K562 (cell line): ENCODE measurements around the gene DNASE1L1. TPM values are rescaled to one million over a fixed set of nuclear protein-coding genes. Genes with fewer than 3 reads are reported as not detected.

ENCODE experiments used
- ATAC-seq: fragments of 200-7000 bp; cut with Tn5 transposase; 3 replicates; pipeline ENCODE4 v1.9.1; 2020; ENCODE audit warnings: moderate library complexity
- BruUV-seq: library from RNA; stranded (reverse); fragments of 400-500 nt; replicated peaks from 2 replicates; lab custom pipeline; 2021; lab: Mats Ljungman, UMichigan
- CTCF ChIA-PET: fragments of 300-600 bp; formaldehyde crosslinking; extraction: SDS; loops from one replicate; lab custom pipeline; 2021; ENCODE audit warnings: low intra/inter-chr PET ratio; lab: Yijun Ruan, JAX
- POLR2A ChIA-PET: fragments of 300-600, 350-650 bp; sonication (Branson Sonifier 250); formaldehyde crosslinking; extraction: SDS; loops from one replicate; lab custom pipeline; 2021; ENCODE audit warnings: antibody characterized with exemption, inconsistent platforms; lab: Yijun Ruan, JAX
- DNase-seq, 4 experiments: peaks; one replicate each; pipeline versions ENCODE4 v3.0.0 to v3.0.0-alpha.2; 2011 to 2018; ENCODE audit warnings: low spot score in 3 of 4, mixed read lengths in 3 of 4; ENCODE audit errors: extremely low read depth in 1 of 4
- FAIRE-seq: peaks from 2 replicates; lab custom pipeline; 2011; peaks lifted over from hg19 to GRCh38; lab: Jason Lieb, UNC
- H2AFZ ChIP-seq: 2 replicates; pipeline ENCODE4 v1.6.0; 2011; ENCODE audit warnings: low read depth, low read length, control low read depth, inconsistent platforms
- H3K27ac ChIP-seq: fragments of 200-600 bp; 3 replicates; pipeline ENCODE4 v1.8.0; 2011; ENCODE audit warnings: low read depth, mild to moderate bottlenecking, control low read depth, inconsistent platforms, low read length, moderate library complexity, mixed read lengths; ENCODE audit errors: extremely low read depth
- H3K27me3 ChIP-seq, 2 experiments: fragments of 300-600 bp in 1 of 2; 2 replicates in 1 of 2; 3 replicates in 1 of 2; pipeline versions ENCODE4 v1.6.0 to v1.8.0; 2011; ENCODE audit warnings: inconsistent platforms in 2 of 2, low read length in 2 of 2, mild to moderate bottlenecking in 1 of 2, mixed read lengths in 1 of 2, moderate library complexity in 1 of 2; ENCODE audit not compliant: control insufficient read depth in 2 of 2, insufficient read depth in 2 of 2
- H3K36me3 ChIP-seq: fragments of 300-600 bp; 3 replicates; pipeline ENCODE4 v1.8.0; 2011; ENCODE audit warnings: mild to moderate bottlenecking, low read length, inconsistent platforms; ENCODE audit not compliant: control insufficient read depth, insufficient read depth
- H3K4me1 ChIP-seq, 2 experiments: fragments of 200-600 bp in 1 of 2; replicated peaks in 1 of 2; 2 replicates in 1 of 2; 3 replicates in 1 of 2; pipeline versions ENCODE4 v1.5.1 to v1.8.0; 2011; ENCODE audit warnings: inconsistent platforms in 2 of 2, low read length in 2 of 2, mild to moderate bottlenecking in 1 of 2, mixed read lengths in 1 of 2, moderate library complexity in 1 of 2; ENCODE audit not compliant: control insufficient read depth in 2 of 2, insufficient read depth in 2 of 2
- H3K4me2 ChIP-seq: 2 replicates; pipeline ENCODE4 v1.6.1; 2011; ENCODE audit warnings: low read length, control low read depth, inconsistent platforms, mixed read lengths; ENCODE audit not compliant: insufficient read depth
- H3K4me3 ChIP-seq: fragments of 200-600 bp; sonication (generic), shearing (Covaris generic); 2 replicates; pipeline ENCODE4 v1.5.1; 2016; ENCODE audit warnings: control low read depth, inconsistent platforms
- H3K79me2 ChIP-seq: fragments of 200-600 bp; 3 replicates; pipeline ENCODE4 v1.8.0; 2011; ENCODE audit warnings: low read length, inconsistent platforms; ENCODE audit not compliant: control insufficient read depth, insufficient read depth
- H3K9ac ChIP-seq, 2 experiments: 2 replicates each; pipeline versions ENCODE4 v1.6.0 to v1.6.1; 2011; ENCODE audit warnings: low read depth in 2 of 2, low read length in 2 of 2, control low read depth in 1 of 2, inconsistent platforms in 1 of 2, mild to moderate bottlenecking in 1 of 2, mixed read lengths in 1 of 2; ENCODE audit not compliant: insufficient read depth in 1 of 2
- H3K9me1 ChIP-seq: one replicate; pipeline ENCODE4 v1.6.0; 2011; ENCODE audit warnings: inconsistent platforms, mild to moderate bottlenecking, low read length, moderate library complexity; ENCODE audit not compliant: control insufficient read depth, insufficient read depth
- H3K9me3 ChIP-seq: replicated peaks from 2 replicates; pipeline ENCODE4 v1.5.1; 2011; ENCODE audit warnings: low read depth, low read length, inconsistent platforms; ENCODE audit not compliant: control insufficient read depth, insufficient read depth
- H4K20me1 ChIP-seq: replicated peaks from 2 replicates; pipeline ENCODE4 v1.6.1; 2011; ENCODE audit warnings: low read length, inconsistent platforms, mixed read lengths; ENCODE audit not compliant: control insufficient read depth, insufficient read depth
- BRCA1 ChIP-seq, 2 experiments: fragments of 450-650 bp in 1 of 2; sonication (generic) in 1 of 2; formaldehyde crosslinking in 1 of 2; IDR thresholded peaks; 2 replicates each; pipeline versions ENCODE4 v1.5.0 to v1.6.1; 2017 to 2020; ENCODE audit warnings: mild to moderate bottlenecking in 1 of 2, missing genetic modification reagents in 1 of 2
- FUS ChIP-seq: fragments of 200-400 bp; formaldehyde crosslinking; optimal IDR thresholded peaks from 2 replicates; pipeline ENCODE3; 2017; ENCODE audit warnings: low read depth, low read length
- NFIC ChIP-seq: fragments of 450-650 bp; IDR thresholded peaks from 2 replicates; pipeline ENCODE4 v1.6.1; 2017; ENCODE audit warnings: mild to moderate bottlenecking, inconsistent platforms
- POLR2G ChIP-seq: fragments of 200-400 bp; formaldehyde crosslinking; IDR thresholded peaks from 2 replicates; pipeline ENCODE4 v1.6.1; 2017; ENCODE audit warnings: low read depth, mild to moderate bottlenecking, antibody characterized with exemption, low read length, moderate library complexity
- RBFOX2 ChIP-seq: fragments of 200-400 bp; formaldehyde crosslinking; IDR thresholded peaks from 2 replicates; pipeline ENCODE4 v1.6.1; 2017; ENCODE audit warnings: low read depth, mild to moderate bottlenecking, low read length, moderate library complexity
- RBM14 ChIP-seq: fragments of 200-400 bp; formaldehyde crosslinking; IDR thresholded peaks from 2 replicates; pipeline ENCODE4 v1.6.1; 2018; ENCODE audit warnings: low read depth, mild to moderate bottlenecking, low read length, moderate library complexity, borderline replicate concordance; ENCODE audit not compliant: insufficient read depth
- THRA ChIP-seq: fragments of 450-650 bp; IDR thresholded peaks from 2 replicates; pipeline ENCODE4 v1.6.1; 2017; ENCODE audit warnings: mild to moderate bottlenecking, moderate library complexity
- XRCC3 ChIP-seq: fragments of 450-650 bp; IDR thresholded peaks from 2 replicates; pipeline ENCODE4 v1.6.1; 2017; ENCODE audit warnings: mild to moderate bottlenecking, moderate library complexity
- ZBTB1 ChIP-seq: sonication (generic); formaldehyde crosslinking; IDR thresholded peaks from 2 replicates; pipeline ENCODE4 v1.8.1; 2023; ENCODE audit warnings: missing genetic modification reagents, low read depth, mild to moderate bottlenecking, borderline replicate concordance
- WGBS: fragments of 100-300 bp; shearing (Covaris generic); methylation state at CpG from one replicate; pipeline ENCODE4 v1.1.6; 2016; ENCODE audit warnings: low coverage, mixed read lengths; ENCODE audit not compliant: insufficient coverage; ENCODE audit errors: missing lambda C conversion rate; 5-methylcytosine and 5-hydroxymethylcytosine counted together
- in situ Hi-C: fragments of 300-500 bp; cut with MboI; formaldehyde crosslinking; loops from 4 replicates; pipeline ENCODE4 v1.15.0; 2018; ENCODE audit warnings: inconsistent platforms, mixed read lengths
- intact Hi-C: fragments of 100-400 bp; cut with micrococcal nuclease; formaldehyde crosslinking; loops from 2 replicates; pipeline ENCODE4 v1.14.2; 2022
- polyA plus RNA-seq, 8 experiments: library from polyadenylated mRNA; depleted of rRNA in 4 of 8; stranded (reverse) in 5 of 8; unstranded in 3 of 8; fragments of >200 nt; fragmentation: Nextera tagmentation in 2 of 8; fragmentation: Illumina TruSeq in 1 of 8; extraction: Ambion mirVana in 2 of 8; extraction: Trizol in 1 of 8; gene quantifications; 2 replicates each; pipeline versions ENCODE4 v1.2.1 to v1.2.3, GENCODE V29; 2011 to 2014; ENCODE audit warnings: inconsistent platforms in 1 of 8, missing spikeins in 1 of 8
- total RNA-seq, 7 experiments: library from RNA; depleted of rRNA in 6 of 7; stranded (reverse); fragments of >200 nt in 6 of 7; fragmentation: Illumina TruSeq in 2 of 7; extraction: Trizol in 2 of 7; gene quantifications; 2 replicates each; pipeline versions ENCODE4 v1.2.1 to v1.2.3, GENCODE V29; 2011 to 2021; ENCODE audit warnings: low replicate concordance in 1 of 7

The DNASE1L1 gene
- total and polyA plus RNA-seq, 9 of the 15 experiments (the other 6 are each of a cell fraction or from before 2014, with no cell fraction given), result 0.73 to 12.6 (median 7.9) TPM

DNA sequence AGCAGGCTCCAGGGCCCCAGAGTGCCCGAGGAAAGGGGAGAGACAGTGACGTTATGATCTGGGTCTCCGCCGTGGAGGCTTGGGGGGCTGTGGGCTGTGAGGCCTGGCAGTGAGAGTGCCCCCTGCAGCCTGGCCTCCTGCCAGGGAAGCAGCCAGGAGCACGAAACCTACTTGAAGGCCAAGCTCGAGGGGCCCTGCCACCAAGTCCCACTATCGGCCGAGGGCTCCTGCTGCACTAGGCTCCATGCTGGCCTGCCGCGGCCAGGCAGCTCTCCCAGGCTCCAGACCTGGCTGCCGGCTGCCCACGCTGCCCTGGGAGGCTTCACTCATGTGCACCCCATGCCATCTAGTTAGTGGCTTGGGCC lies 53.3 kb downstream of the DNASE1L1 start:
- H3K36me3 ChIP-seq, result peaks cover 100% of the 10 kb centered on the region; the same call in 2 of the 3 replicates

More for the DNA sequence above, 53.3 kb downstream of the DNASE1L1 start:
- Histone ChIP-seq H3K79me2 (no peaks in the 10 kb centered on the region), H3K4me1 (peaks cover 0 to 30% of the 10 kb centered on the region in 2 experiments; a peak in 1 of 5 replicates), H3K4me3 (no peak overlapping the region), H3K9ac (no peak overlapping the region; a peak in 1 of 4 replicates), H4K20me1 (peaks cover 3% of the 10 kb centered on the region; the same call in 1 of the 2 replicates), H3K4me2 (no peak overlapping the region), H3K9me1 (no peaks in the 10 kb centered on the region), H3K9me3 (no peaks in the 10 kb centered on the region), H3K27ac (no peak overlapping the region), H2AFZ (no peak overlapping the region), H3K27me3 (no peaks in the 10 kb centered on the region)
- TF ChIP-seq BRCA1 (IDR thresholded peaks at IDR 0.05) (no peak), BRCA1 (CRISPR knock-in tag; IDR thresholded peaks at IDR 0.05) (no peak), XRCC3 (no peak), RBFOX2 (peak; percentile 29), NFIC (peak; percentile 54), RBM14 (no peak), FUS (no peak), THRA (no peak), ZBTB1 (CRISPR knock-in tag) (no peak), POLR2G (peak; percentile 15; the same call in 1 of the 2 replicates)
- DNase-seq, result no peak
- FAIRE-seq, result no peak
- in situ Hi-C loops (no loop called here), intact Hi-C loops (no loop called here)
- no TSS peak for BruUV-seq
- WGBS, result 92% methylated on average over 7 of the region's 12 CpGs
- ChIA-PET POLR2A (interaction anchor here (0.6 to 1.8 kb wide), 2 partner anchors 13 to 44 kb away, joined by 3 to 5 read pairs; no protein-coding TSS in a partner anchor), CTCF (no interaction called here)
- no peak for ATAC-seq
